CD4-positive, alpha-beta memory T cell (primary cell): ENCODE results near the gene ANKRD13B. TPM values are rescaled to one million over a fixed set of nuclear protein-coding genes. Genes with fewer than 3 reads are reported as not detected.

Experiments
- CTCF ChIA-PET: fragments of 350-600 bp; sonication (Branson Sonifier 250); formaldehyde crosslinking; loops from one replicate; lab custom pipeline; 2021; ENCODE audit warnings: inconsistent platforms; ENCODE audit not compliant: partially characterized antibody; lab: Charles Lee
- POLR2A ChIA-PET: fragments of 350-600 bp; sonication (Branson Sonifier 250); formaldehyde crosslinking; loops from one replicate; lab custom pipeline; 2021; ENCODE audit not compliant: partially characterized antibody; lab: Charles Lee
- DNase-seq, 5 donors: peaks; one replicate each; pipeline versions ENCODE4 v3.0.0 to v3.0.0-alpha.2; 2020 to 2022; ENCODE audit warnings: mixed read lengths in 1 of 5
- H3K27ac ChIP-seq: one replicate; pipeline ENCODE4 v1.7.0; 2013; ENCODE audit warnings: low read depth, low read length
- H3K27me3 ChIP-seq: 2 replicates; pipeline ENCODE4 v1.7.0; 2013; ENCODE audit warnings: mild to moderate bottlenecking, low read length, moderate library complexity; ENCODE audit not compliant: insufficient read depth
- H3K36me3 ChIP-seq: 2 replicates; pipeline ENCODE4 v1.7.0; 2013; ENCODE audit warnings: mild to moderate bottlenecking, low read length, moderate library complexity; ENCODE audit not compliant: insufficient read depth
- H3K4me1 ChIP-seq: 2 replicates; pipeline ENCODE4 v1.7.0; 2013; ENCODE audit warnings: mild to moderate bottlenecking, low read length, moderate library complexity; ENCODE audit not compliant: insufficient read depth
- H3K4me3 ChIP-seq, 2 donors: one replicate each; pipeline ENCODE4 v1.7.0; 2013; ENCODE audit warnings: low read length in 2 of 2, mild to moderate bottlenecking in 1 of 2
- H3K9me3 ChIP-seq, 2 donors: one replicate each; pipeline ENCODE4 v1.7.0; 2013; ENCODE audit warnings: low read length in 2 of 2, control low read depth in 1 of 2; ENCODE audit not compliant: control insufficient read depth in 1 of 2
- H3K27ac Mint-ChIP-seq, 7 donors: one replicate each; pipeline ENCODE4 v1.8.0; 2020 to 2021; ENCODE audit warnings: mixed read lengths in 7 of 7, mild to moderate bottlenecking in 6 of 7, inconsistent platforms in 3 of 7, moderate library complexity in 3 of 7
- H3K27me3 Mint-ChIP-seq, 2 donors: one replicate each; pipeline ENCODE4 v1.8.0; 2020 to 2021; ENCODE audit warnings: mixed read lengths in 2 of 2
- H3K36me3 Mint-ChIP-seq, 2 donors: one replicate each; pipeline ENCODE4 v1.8.0; 2020 to 2021; ENCODE audit warnings: mixed read lengths in 2 of 2, inconsistent platforms in 1 of 2, mild to moderate bottlenecking in 1 of 2
- H3K4me1 Mint-ChIP-seq, 4 donors: one replicate each; pipeline ENCODE4 v1.8.0; 2020 to 2021; ENCODE audit warnings: mixed read lengths in 4 of 4, mild to moderate bottlenecking in 1 of 4
- H3K4me3 Mint-ChIP-seq, 8 donors: one replicate each; pipeline ENCODE4 v1.8.0; 2020 to 2021; ENCODE audit warnings: mixed read lengths in 8 of 8, mild to moderate bottlenecking in 7 of 8, moderate library complexity in 6 of 8, inconsistent platforms in 3 of 8
- H3K9me3 Mint-ChIP-seq, 8 donors: one replicate each; pipeline ENCODE4 v1.8.0; 2020 to 2021; ENCODE audit warnings: mixed read lengths in 8 of 8, mild to moderate bottlenecking in 5 of 8, inconsistent platforms in 3 of 8, moderate library complexity in 1 of 8
- intact Hi-C: fragments of 100-400 bp; cut with micrococcal nuclease; formaldehyde crosslinking; loops from one replicate; pipeline ENCODE4 v1.15.1; 2023
- polyA plus RNA-seq, 2 donors: library from polyadenylated mRNA; unstranded; fragments of 300-500 nt; fragmentation: Illumina TruSeq; gene quantifications; one replicate each; pipeline ENCODE4 v1.2.3, GENCODE V29; 2021
- total RNA-seq, 2 experiments: library from RNA; stranded (reverse); gene quantifications; one replicate each; pipeline ENCODE4 v1.2.3, GENCODE V29; 2021

The ANKRD13B gene
- total RNA-seq (1 to 10 TPM; 1.3 to 2.3 TPM), polyA plus RNA-seq (not detected)

DNA sequence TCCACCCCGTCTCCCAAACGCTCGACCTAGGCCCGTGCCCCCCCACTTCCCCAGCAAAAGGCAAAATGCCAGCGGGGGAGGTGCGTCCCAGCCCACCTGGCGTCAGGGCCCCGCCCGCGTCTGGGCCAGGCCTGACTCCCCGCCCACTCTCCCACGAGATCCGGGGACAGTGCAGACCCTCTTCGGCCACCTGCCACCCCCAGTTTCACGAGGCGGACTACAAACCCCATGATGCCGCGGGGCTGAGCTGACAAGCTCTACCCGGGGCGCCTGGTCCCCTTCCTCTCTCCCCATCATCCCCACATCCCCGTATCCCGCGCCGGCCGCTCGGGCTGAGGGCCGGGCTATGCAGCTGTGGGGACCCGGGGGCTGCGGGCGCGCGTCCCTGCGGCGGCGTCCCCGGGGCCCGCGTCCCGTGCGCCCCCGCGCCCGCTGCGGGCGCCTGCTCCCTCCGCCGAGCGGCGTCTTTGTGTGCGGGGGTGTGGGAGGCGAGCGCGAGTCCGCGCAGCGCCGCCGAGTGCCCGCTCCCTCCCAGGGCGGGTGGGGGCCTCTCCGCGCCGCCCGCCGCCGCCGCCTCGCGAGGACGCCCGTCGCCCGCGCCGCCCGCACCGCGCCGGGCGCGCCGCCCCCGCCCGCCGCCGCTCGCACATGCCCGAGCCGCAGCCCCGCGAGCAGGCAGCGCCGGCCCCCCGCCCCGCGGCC is at the start of gene ANKRD13B:
TSS of gene ANKRD13B (plus strand) at position 283 of the 702 bp plus-strand sequence. CDS start 490 bp downstream, outside the sequence.
- Histone ChIP-seq H3K4me3 (peak within 1 kb of the TSS; percentile 29 to 54), H3K9me3 (no peaks in the 10 kb centered on the region), H3K27me3 (no peaks in the 10 kb centered on the region), H3K36me3 (no peaks in the 10 kb centered on the region), H3K4me1 (peaks cover 50% of the 10 kb centered on the region), H3K27ac (no peak within 1 kb of the TSS)
- Mint-ChIP-seq H3K9me3 (no peaks in the 10 kb centered on the region), H3K36me3 (peaks cover 0 to 5% of the 10 kb centered on the region in 2 donors), H3K4me3 (peak within 1 kb of the TSS; percentile 71 to 95 (median 84)), H3K4me1 (peaks cover 16 to 39% (median 29%) of the 10 kb centered on the region in 4 donors), H3K27me3 (no peaks in the 10 kb centered on the region), H3K27ac (peak within 1 kb of the TSS in 5 of 7 donors; percentile 31 to 84 (median 52))
- POLR2A ChIA-PET = interaction anchor here (0.7 to 6.0 kb wide), 11 partner anchors 11 to 223 kb away, joined by 3 to 109 read pairs (median 5); partner anchors contain the start of genes ABHD15 and TP53I13
- no peak for DNase-seq
- CTCF ChIA-PET = interaction anchor here (1.0 to 5.0 kb wide), 13 partner anchors 12 to 411 kb away, joined by 3 to 123 read pairs (median 4); partner anchors contain the start of genes ABHD15, CORO6 and TP53I13
- intact Hi-C loops = no loop called here

DNA sequence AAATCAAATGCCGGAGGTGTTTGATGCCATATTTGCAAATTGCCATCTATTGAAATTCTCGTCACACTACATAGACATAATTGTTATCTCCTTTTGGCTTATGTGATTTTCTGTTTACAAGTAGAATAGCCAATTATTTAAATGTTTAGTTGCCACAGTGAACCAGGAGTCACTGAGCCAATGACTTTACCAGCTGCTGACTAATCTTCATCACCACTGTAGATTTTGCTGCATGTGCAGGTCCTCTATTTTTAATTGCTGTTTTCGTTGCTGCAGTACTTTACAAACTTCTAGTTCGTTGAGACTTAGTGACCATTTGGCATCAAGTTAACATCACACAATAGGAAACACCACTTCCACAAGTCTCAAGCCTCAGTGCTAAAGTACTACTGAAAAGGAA is 48.9 kb upstream of the ANKRD13B start:
- no peak overlapping the region for H3K27ac ChIP-seq
- ChIA-PET CTCF (interaction anchor here (1.3 to 3.3 kb wide), 2 partner anchors 9 to 174 kb away, joined by 7 to 21 read pairs; no protein-coding TSS in a partner anchor), POLR2A (no interaction called here)
- no peak overlapping the region for H3K27ac Mint-ChIP-seq
- no peaks in the 10 kb centered on the region for H3K9me3 ChIP-seq
- no peak overlapping the region for H3K4me3 ChIP-seq
- peaks cover 27 to 33% of the 10 kb centered on the region in 2 donors for H3K36me3 Mint-ChIP-seq
- peaks cover 26% of the 10 kb centered on the region for H3K36me3 ChIP-seq
- H3K4me1 Mint-ChIP-seq = peaks cover 3 to 14% (median 3%) of the 10 kb centered on the region in 4 donors
- no peak for DNase-seq
- no peak overlapping the region for H3K4me3 Mint-ChIP-seq
- H3K27me3 Mint-ChIP-seq = no peaks in the 10 kb centered on the region
- intact Hi-C loops = no loop called here
- no peaks in the 10 kb centered on the region for H3K9me3 Mint-ChIP-seq
- no peaks in the 10 kb centered on the region for H3K27me3 ChIP-seq
- H3K4me1 ChIP-seq = no peaks in the 10 kb centered on the region

- Mint-ChIP-seq H3K27me3 (no peaks in the 10 kb centered on the region), H3K4me3 (no peak overlapping the region), H3K4me1 (peaks cover 3 to 18% (median 6%) of the 10 kb centered on the region in 4 donors), H3K9me3 (no peaks in the 10 kb centered on the region), H3K36me3 (peaks cover 22 to 28% of the 10 kb centered on the region in 2 donors), H3K27ac (no peak overlapping the region)
- no peak for DNase-seq
- H3K27me3 ChIP-seq = no peaks in the 10 kb centered on the region
- H3K9me3 ChIP-seq = no peaks in the 10 kb centered on the region
- no peaks in the 10 kb centered on the region for H3K4me1 ChIP-seq
- H3K4me3 ChIP-seq = no peak overlapping the region
- ChIA-PET CTCF (interaction anchor here (3.3 kb wide), 1 partner anchor 11 kb away, joined by 21 read pairs; no protein-coding TSS in a partner anchor), POLR2A (no interaction called here)
- H3K36me3 ChIP-seq = peaks cover 20% of the 10 kb centered on the region
- no peak overlapping the region for H3K27ac ChIP-seq
- intact Hi-C loops = no loop called here
Observed at GRCh38 chr17:29546085-29546484, 46.8 kb upstream of the ANKRD13B start.

DNA sequence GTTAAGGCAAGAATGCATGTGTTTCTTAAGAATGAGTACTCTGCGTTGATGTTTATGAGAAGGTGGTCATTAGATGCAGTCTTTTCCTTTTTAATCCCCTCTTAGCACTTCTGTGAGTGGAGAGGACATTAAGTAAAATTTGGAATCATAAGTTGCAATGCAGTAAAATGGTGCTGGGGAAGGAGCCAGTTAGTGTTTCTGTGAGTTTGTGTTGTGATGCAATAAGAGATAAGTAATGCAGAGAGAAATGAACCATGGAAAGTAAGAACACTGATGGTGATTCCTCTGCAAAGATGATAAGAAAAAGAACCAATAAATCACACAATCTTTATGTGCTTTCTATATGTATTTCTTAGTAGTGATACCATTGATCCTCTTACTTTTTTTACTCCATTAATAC is 46.1 kb upstream of the ANKRD13B start:
- H3K27me3 Mint-ChIP-seq = no peaks in the 10 kb centered on the region
- H3K36me3 Mint-ChIP-seq = peaks cover 22 to 28% of the 10 kb centered on the region in 2 donors
- Histone ChIP-seq H3K9me3 (no peaks in the 10 kb centered on the region), H3K36me3 (peaks cover 20% of the 10 kb centered on the region), H3K27me3 (no peaks in the 10 kb centered on the region), H3K4me1 (no peaks in the 10 kb centered on the region), H3K27ac (no peak overlapping the region), H3K4me3 (no peak overlapping the region)
- H3K27ac Mint-ChIP-seq = peak overlapping the region in 1 of 7 donors; percentile 82
- no peaks in the 10 kb centered on the region for H3K9me3 Mint-ChIP-seq
- ChIA-PET CTCF (no interaction called here), POLR2A (no interaction called here)
- intact Hi-C loops = no loop called here
- DNase-seq = no peak
- H3K4me1 Mint-ChIP-seq = peaks cover 3 to 18% (median 6%) of the 10 kb centered on the region in 4 donors
- H3K4me3 Mint-ChIP-seq = no peak overlapping the region

DNA sequence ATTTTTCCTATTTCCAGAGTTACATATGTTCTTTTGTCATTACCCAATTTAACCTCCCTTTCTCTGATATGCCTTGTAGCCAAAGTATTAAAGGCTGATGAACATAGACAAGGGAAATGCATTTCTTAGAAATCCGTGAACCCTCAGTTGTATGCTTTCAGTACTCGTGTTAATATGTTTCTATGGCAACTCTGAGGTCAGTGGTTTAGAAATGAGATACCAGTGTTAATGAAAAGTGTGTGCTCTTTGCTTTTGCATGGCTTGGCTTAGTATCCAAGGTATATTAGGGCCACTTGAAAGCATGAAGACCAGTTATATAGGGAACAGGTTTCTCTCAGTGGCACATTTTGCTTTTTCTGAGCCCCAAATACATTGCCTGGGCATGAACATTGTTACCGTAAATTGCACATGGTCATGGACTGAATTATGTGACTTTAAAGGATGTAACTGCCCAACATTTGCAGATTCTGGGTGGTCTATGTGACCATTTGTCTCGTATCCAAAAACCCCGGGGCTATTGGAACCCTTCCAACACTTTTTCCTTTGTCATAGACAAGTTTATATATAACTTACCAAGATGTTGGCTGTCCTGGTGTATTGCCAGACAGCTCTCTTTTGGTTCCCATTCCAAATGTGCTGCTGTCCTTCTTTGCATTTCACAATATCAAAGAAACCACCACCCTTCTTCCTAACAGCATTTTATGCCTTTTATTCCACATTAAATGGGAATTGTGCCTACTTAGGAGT is 43.6 kb upstream of the ANKRD13B start:
- no peak for DNase-seq
- H3K4me1 Mint-ChIP-seq = peaks cover 3 to 18% (median 6%) of the 10 kb centered on the region in 4 donors
- Histone ChIP-seq H3K27ac (no peak overlapping the region), H3K4me3 (no peak overlapping the region), H3K4me1 (no peaks in the 10 kb centered on the region), H3K27me3 (no peaks in the 10 kb centered on the region), H3K36me3 (no peaks in the 10 kb centered on the region), H3K9me3 (no peaks in the 10 kb centered on the region)
- POLR2A ChIA-PET = interaction anchor here (0.5 to 1.0 kb wide), 2 partner anchors 17 to 126 kb away, joined by 3 to 5 read pairs; no protein-coding TSS in a partner anchor
- no peaks in the 10 kb centered on the region for H3K9me3 Mint-ChIP-seq
- intact Hi-C loops = no loop called here
- no peaks in the 10 kb centered on the region for H3K27me3 Mint-ChIP-seq
- H3K4me3 Mint-ChIP-seq = no peak overlapping the region
- CTCF ChIA-PET = interaction anchor here (0.6 to 1.7 kb wide), 2 partner anchors 12 to 20 kb away, joined by 3 to 5 read pairs; no protein-coding TSS in a partner anchor
- H3K36me3 Mint-ChIP-seq = peaks cover 3 to 7% of the 10 kb centered on the region in 2 donors
- H3K27ac Mint-ChIP-seq = peak overlapping the region in 2 of 7 donors; percentile 41 to 64

GRCh38 chr17:29555840-29556239 is 37.1 kb upstream of the ANKRD13B start:
- Mint-ChIP-seq H3K4me1 (peaks cover 10 to 29% (median 15%) of the 10 kb centered on the region in 4 donors), H3K27ac (no peak overlapping the region), H3K4me3 (no peak overlapping the region), H3K36me3 (no peaks in the 10 kb centered on the region), H3K27me3 (no peaks in the 10 kb centered on the region), H3K9me3 (no peaks in the 10 kb centered on the region)
- DNase-seq = no peak
- no peaks in the 10 kb centered on the region for H3K9me3 ChIP-seq
- H3K36me3 ChIP-seq = no peaks in the 10 kb centered on the region
- CTCF ChIA-PET = interaction anchor here (1.0 to 1.4 kb wide), 3 partner anchors 10 to 186 kb away, joined by 3 to 4 read pairs (median 3); no protein-coding TSS in a partner anchor
- POLR2A ChIA-PET = interaction anchor here (2.2 kb wide), 1 partner anchor 10 kb away, joined by 12 read pairs; the partner anchor contains the start of gene ABHD15
- H3K27me3 ChIP-seq = no peaks in the 10 kb centered on the region
- no peak overlapping the region for H3K4me3 ChIP-seq
- peaks cover 9% of the 10 kb centered on the region for H3K4me1 ChIP-seq
- H3K27ac ChIP-seq = no peak overlapping the region
- intact Hi-C loops = no loop called here
